Coronary artery (tissue), 2 donors: ENCODE measurements around the gene LINC01488.

ENCODE experiments used
- DNase-seq: peaks from one replicate; pipeline ENCODE4 v3.0.0-alpha.2; 2017; ENCODE audit warnings: low spot score
- H3K27ac ChIP-seq, 2 donors: fragments of 200-600 bp; sonication (generic); one replicate each; pipeline ENCODE4 v1.5.1; 2016 to 2019
- H3K4me3 ChIP-seq: fragments of 200-600 bp; sonication (generic); 2 replicates; pipeline ENCODE4 v1.5.1; 2016; ENCODE audit warnings: mild to moderate bottlenecking, moderate library complexity
- TF ChIP-seq, protein P1 (sequence below): fragments of 200-600 bp; sonication (generic); IDR thresholded peaks from one replicate; pipeline ENCODE4 v1.5.1; 2019; ENCODE audit warnings: antibody characterized with exemption

LINC01488 gene

DNA sequence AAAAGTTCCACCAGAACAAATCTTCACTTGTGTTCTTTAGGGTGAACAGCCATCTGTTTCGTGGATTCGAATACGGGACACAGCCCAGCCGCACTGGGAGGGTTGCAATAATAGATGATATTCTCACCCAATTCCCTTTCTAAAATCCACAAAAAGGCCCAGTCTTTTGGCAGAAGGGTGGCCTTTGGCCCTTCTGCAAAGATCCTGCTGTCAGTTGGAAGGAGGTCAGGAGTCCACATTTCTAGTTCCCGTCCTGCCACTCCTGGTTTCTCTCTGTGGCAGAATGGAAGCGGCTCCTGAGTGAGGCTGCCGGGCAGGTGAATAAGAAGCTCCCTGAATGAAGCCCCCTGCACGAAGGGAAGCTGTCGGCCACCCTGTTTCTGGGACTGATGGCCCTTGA is 11.2 kb upstream of the LINC01488 start:
- no peak overlapping the region for H3K4me3 ChIP-seq
- TF ChIP-seq, protein P1, sequence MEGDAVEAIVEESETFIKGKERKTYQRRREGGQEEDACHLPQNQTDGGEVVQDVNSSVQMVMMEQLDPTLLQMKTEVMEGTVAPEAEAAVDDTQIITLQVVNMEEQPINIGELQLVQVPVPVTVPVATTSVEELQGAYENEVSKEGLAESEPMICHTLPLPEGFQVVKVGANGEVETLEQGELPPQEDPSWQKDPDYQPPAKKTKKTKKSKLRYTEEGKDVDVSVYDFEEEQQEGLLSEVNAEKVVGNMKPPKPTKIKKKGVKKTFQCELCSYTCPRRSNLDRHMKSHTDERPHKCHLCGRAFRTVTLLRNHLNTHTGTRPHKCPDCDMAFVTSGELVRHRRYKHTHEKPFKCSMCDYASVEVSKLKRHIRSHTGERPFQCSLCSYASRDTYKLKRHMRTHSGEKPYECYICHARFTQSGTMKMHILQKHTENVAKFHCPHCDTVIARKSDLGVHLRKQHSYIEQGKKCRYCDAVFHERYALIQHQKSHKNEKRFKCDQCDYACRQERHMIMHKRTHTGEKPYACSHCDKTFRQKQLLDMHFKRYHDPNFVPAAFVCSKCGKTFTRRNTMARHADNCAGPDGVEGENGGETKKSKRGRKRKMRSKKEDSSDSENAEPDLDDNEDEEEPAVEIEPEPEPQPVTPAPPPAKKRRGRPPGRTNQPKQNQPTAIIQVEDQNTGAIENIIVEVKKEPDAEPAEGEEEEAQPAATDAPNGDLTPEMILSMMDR, result no peak
- DNase-seq, result no peak
- H3K27ac ChIP-seq, result no peak overlapping the region

DNA sequence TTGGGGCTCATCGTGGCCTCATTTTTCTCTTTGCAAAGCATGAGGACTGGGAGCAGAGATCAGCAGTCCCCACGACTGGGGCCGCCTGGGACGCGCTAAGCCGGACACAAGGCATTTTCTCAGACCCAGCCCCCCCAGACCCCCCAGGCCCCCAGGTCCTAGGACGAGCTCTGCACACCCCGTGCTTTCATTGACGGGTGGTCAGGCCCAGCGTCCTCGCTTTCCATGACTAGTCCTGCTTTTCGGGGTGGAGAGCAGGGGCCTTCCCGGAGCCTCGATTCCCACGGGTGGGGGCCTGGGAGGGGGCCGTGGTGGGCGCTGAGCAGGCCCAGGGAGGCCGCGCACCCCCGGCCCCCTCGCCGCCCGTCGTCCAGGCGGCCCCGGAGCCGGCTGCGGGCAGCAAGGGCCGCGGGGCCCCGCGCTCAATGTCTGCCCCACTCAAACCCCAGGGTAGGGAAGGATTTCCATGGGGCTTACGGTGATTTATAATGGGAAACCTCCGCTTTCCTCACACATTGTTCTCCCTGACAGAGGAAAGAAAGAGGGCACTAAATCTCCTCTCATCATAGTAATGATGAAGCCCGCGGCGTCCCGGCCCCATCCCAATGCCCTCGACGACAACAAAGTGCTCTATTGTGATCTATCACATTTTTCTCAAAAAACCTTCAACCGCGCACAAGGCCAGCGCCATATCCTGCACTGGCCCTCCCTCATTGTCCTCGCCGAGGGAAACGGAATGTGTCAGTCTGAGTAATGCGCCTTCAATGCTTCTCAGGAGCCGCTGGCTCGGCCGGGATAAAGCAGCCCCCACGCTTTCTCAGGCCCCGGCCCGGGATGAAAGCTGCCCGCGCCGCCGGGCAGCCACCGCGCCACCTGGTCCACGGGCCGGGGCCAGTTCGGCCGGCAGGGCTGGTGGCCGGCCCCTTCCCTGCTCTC is 10.4 kb upstream of the LINC01488 start:
- TF ChIP-seq, protein P1, result no peak

DNA sequence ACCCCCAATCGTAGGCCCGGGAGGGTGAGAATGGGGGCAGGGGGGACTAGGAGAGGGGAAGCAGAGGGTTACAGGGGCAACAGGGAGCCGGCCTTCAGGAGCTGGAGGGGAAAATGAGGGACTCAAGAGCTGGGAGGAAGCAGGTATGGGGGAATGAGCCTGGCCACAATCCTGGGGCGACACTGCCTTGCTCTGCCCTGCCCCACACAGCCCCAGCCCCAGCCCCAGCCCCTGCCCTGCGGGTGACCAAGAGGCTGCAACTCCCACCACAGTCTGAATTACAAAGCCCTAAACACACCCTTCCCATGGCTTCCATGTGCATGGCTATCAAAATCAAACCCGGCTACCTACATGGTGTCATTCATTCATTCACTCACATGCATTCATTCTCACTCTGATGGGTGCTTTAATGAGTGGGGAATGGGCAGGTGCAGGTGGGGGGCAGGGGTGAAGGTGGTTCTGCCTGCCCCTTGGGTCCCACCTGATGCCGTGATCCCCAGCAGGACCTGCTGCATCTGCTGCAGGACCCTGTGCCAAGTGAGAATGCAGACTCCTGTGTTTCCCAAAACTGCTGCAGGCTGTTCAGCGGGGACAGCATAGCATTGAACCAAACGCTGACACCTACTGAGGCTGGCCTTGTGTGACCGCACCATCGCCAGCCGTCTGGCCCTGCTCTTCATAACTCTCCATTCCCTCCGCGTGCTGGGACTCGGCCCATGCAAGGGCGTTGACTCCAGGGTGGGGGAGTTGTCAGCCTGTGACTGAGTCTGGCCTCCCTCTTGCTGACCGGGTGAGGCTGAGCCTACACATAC is 9.5 kb upstream of the LINC01488 start:
- Histone ChIP-seq H3K27ac (no peak overlapping the region), H3K4me3 (no peak overlapping the region)
- no peak for DNase-seq
- TF ChIP-seq, protein P1, result no peak

More for the DNA sequence above, 10.4 kb upstream of the LINC01488 start:
- Histone ChIP-seq H3K27ac (no peak overlapping the region), H3K4me3 (no peak overlapping the region)
- no peak for DNase-seq

DNA sequence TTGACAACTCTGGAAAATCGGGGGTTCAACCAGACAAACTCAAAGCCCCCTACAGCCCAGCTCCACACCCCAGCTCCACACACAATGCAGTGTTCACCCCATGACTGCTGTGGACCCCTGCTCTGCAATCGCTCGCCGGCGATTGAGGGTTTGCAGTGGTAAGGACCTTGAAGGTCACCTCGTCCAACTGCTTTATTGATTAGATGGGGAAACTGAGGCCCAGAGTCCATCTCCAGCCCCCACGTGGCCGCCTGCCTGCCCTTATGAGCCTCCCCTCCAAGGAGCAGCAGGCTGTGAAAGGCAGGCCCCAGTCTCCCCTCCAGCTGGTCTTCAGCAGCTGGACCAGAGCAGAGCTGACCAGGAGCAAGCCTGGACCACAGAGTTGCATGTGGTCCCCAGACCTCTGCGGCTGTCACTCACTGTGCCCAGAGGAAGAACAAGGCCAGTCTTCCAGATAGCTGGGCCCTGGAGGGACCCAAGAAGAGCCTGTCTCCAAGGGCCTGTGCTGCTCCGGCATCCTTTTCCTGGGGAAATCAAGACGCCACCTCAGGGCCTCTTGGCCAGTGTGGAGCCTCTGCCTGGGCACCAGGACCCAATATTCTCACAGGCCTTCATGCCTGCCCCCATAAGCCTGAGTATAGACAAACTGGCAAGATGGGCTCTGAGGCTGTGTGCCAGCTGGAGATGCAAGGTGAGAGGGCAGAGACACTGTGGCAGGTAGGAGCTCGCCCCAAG is 8.8 kb upstream of the LINC01488 start:
- TF ChIP-seq, protein P1, result no peak
- Histone ChIP-seq H3K4me3 (no peak overlapping the region), H3K27ac (no peak overlapping the region)
- no peak for DNase-seq

DNA sequence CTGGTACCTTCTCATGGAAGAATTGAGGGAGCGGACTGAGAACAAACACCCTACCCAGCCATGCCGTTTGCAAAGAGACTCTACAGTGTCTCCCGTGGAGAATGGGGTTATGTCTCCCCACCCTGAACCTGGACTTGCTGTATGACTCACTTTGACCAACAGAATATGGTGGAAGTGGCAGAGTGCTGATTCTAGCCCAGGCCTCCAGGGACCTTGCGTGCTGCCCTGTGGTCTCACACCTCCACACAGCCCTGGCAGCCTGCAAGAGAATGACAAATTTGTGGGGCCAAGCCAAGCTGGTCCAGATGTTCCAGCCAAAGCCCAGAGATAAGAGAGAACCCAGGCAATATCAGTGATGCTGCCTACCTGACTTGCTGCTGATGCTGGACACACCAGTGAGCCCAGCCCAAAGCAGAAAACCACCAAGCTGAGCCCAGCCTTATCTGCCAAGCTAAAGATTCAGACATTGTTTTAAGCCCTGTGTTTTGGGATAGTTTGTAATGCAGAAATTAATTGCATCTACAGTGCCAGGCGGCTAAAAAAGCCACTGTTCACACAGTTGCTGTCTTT is 8.1 kb upstream of the LINC01488 start:
- TF ChIP-seq, protein P1, result no peak
- no peak for DNase-seq
- no peak overlapping the region for H3K4me3 ChIP-seq
- no peak overlapping the region for H3K27ac ChIP-seq

DNA sequence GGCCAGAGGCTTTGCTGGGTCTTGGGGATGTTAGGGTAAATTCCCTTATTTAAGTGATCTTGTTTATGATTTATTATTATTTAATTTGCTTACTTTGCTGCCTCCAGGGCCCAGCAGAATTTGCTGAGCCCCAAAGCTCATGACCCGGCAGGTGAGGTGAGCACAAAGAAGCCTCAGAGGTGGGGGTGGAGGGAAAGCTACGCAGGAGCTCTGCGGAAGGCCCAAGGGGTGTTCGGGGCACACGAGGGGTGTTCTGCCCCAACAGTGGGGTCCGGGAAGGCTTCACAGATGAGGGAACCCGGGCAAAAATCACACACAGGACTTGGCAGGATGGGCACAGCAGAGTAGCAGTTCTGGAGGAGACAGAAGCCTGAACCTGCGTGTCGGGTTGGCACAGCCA is 6.7 kb upstream of the LINC01488 start:
- H3K4me3 ChIP-seq, result no peak overlapping the region
- TF ChIP-seq, protein P1, result no peak
- no peak overlapping the region for H3K27ac ChIP-seq
- no peak for DNase-seq
